ENCODE data around the gene FSHR. TPM values are rescaled to one million over a fixed set of nuclear protein-coding genes. Genes with fewer than 3 reads are reported as not detected.
A peak's percentile ranks its signal among the peaks of the same experiment; 100 is the strongest.

The FSHR gene
- total and polyA plus RNA-seq, 2 experiments from 2014 or later: not detected

- Mint-ChIP-seq H3K9me3 (no peaks in the 10 kb centered on the region; the same call in 2 of the 3 replicates), H3K27me3 (ENCODE audit: insufficient read depth, low read depth, poor library complexity) (no peaks in the 10 kb centered on the region), H3K4me3 (no peak overlapping the region), H3K4me1 (peaks cover 4% of the 10 kb centered on the region; the same call in 2 of the 3 replicates), H3K27ac (no peak overlapping the region), H3K36me3 (ENCODE audit: low read depth) (no peaks in the 10 kb centered on the region)
- Histone ChIP-seq H3K36me3 (ENCODE audit: insufficient read depth) (no peaks in the 10 kb centered on the region; the same call in 1 of the 2 replicates), H2AFZ (0 out of 2 replicates have a peak overlapping the region, but pooled peaks have one; percentile 60), H3F3A (replicated peaks; ENCODE audit: low read depth) (no peaks in the 10 kb centered on the region), H3K4me3 (no peak overlapping the region), H3K27me3 (ENCODE audit: insufficient read depth) (no peaks in the 10 kb centered on the region), H3K9me2 (ENCODE audit: insufficient read depth) (no peaks in the 10 kb centered on the region), H4K20me1 (replicated peaks; ENCODE audit: insufficient read depth) (no peaks in the 10 kb centered on the region), H3K79me2 (replicated peaks; ENCODE audit: insufficient read depth) (no peaks in the 10 kb centered on the region), H3K4me2 (no peak overlapping the region), H3K4me1 (ENCODE audit: insufficient read depth) (0 out of 2 replicates have a peak, but pooled peaks cover under 1% of the 10 kb centered on the region), H3K27ac (ENCODE audit: low read depth) (no peak overlapping the region)
- no peak for ATAC-seq
- no peak for DNase-seq (ENCODE audit: low spot score)
- TF ChIP-seq EZH2 (IDR thresholded peaks at IDR 0.05; ENCODE audit: low read depth, unreplicated experiment) (no peak), POLR2AphosphoS5 (IDR thresholded peaks at IDR 0.05; ENCODE audit: low read depth) (no peak), REST (IDR thresholded peaks at IDR 0.05; ENCODE audit: unreplicated experiment) (no peak), CTCF (conservative IDR thresholded peaks at IDR 0.05; ENCODE audit: low read depth in 2 of 2) (no peak), ZNF114 (CRISPR knock-in tag; IDR thresholded peaks at IDR 0.05) (no peak)
These were observed 104.0 kb downstream of the FSHR start for GRCh38 chr2:49050265-49050664.

GRCh38 chr2:49049161-49049560 is 105.2 kb downstream of the FSHR start:
- H3K9me2 ChIP-seq (ENCODE audit: insufficient read depth): no peaks in the 10 kb centered on the region
- Mint-ChIP-seq H3K4me3 (no peak overlapping the region), H3K27ac (no peak overlapping the region), H3K27me3 (ENCODE audit: insufficient read depth, low read depth, poor library complexity) (no peaks in the 10 kb centered on the region), H3K4me1 (peaks cover 14% of the 10 kb centered on the region; the same call in 2 of the 3 replicates), H3K9me3 (no peaks in the 10 kb centered on the region), H3K36me3 (ENCODE audit: low read depth) (no peaks in the 10 kb centered on the region)
- H2AFZ ChIP-seq: no peak overlapping the region
- no peak overlapping the region for H3K4me3 ChIP-seq
- no peak for DNase-seq (ENCODE audit: low spot score)
- H3F3A ChIP-seq (replicated peaks; ENCODE audit: low read depth): no peaks in the 10 kb centered on the region
- H3K4me1 ChIP-seq (ENCODE audit: insufficient read depth): peaks cover 4% of the 10 kb centered on the region
- ATAC-seq: no peak
- H3K27me3 ChIP-seq (ENCODE audit: insufficient read depth): no peaks in the 10 kb centered on the region
- H4K20me1 ChIP-seq (replicated peaks; ENCODE audit: insufficient read depth): no peaks in the 10 kb centered on the region
- H3K4me2 ChIP-seq: no peak overlapping the region
- H3K79me2 ChIP-seq (replicated peaks; ENCODE audit: insufficient read depth): no peaks in the 10 kb centered on the region
- H3K36me3 ChIP-seq (ENCODE audit: insufficient read depth): no peaks in the 10 kb centered on the region
- no peak overlapping the region for H3K27ac ChIP-seq (ENCODE audit: low read depth)
- TF ChIP-seq REST (IDR thresholded peaks at IDR 0.05; ENCODE audit: unreplicated experiment): no peak
- no peak for TF ChIP-seq POLR2AphosphoS5 (IDR thresholded peaks at IDR 0.05; ENCODE audit: low read depth)
- no peak for TF ChIP-seq CTCF (conservative IDR thresholded peaks at IDR 0.05; ENCODE audit: low read depth in 2 of 2)
- TF ChIP-seq EZH2phosphoT487 (IDR thresholded peaks at IDR 0.05; ENCODE audit: unreplicated experiment): no peak
- no peak for TF ChIP-seq ETS1 (IDR thresholded peaks at IDR 0.05)
- no peak for TF ChIP-seq NANOG (IDR thresholded peaks at IDR 0.05; ENCODE audit: borderline replicate concordance)
